PC-3 (cell line): ENCODE results near the gene SCART1. TPM values are rescaled to one million over a fixed set of nuclear protein-coding genes. Genes with fewer than 3 reads are reported as not detected.

Experiments
- ATAC-seq: fragments of 200-7000 bp; cut with Tn5 transposase; 2 replicates; pipeline ENCODE4 v1.9.1; 2020; ENCODE audit warnings: mild to moderate bottlenecking, moderate library complexity
- BruUV-seq: library from RNA; stranded (reverse); fragments of 400-500 nt; replicated peaks from 2 replicates; lab custom pipeline; 2021; lab: Mats Ljungman, UMichigan
- CTCF ChIA-PET: fragments of 300-600 bp; sonication (Branson Sonifier 250); formaldehyde crosslinking; loops from one replicate; lab custom pipeline; 2022; ENCODE audit warnings: antibody characterized with exemption; lab: Charles Lee
- POLR2A ChIA-PET: fragments of 300-600 bp; sonication (Branson Sonifier 250); formaldehyde crosslinking; loops from one replicate; lab custom pipeline; 2022; ENCODE audit warnings: antibody characterized with exemption; ENCODE audit not compliant: unreplicated experiment; lab: Charles Lee
- DNase-seq: peaks from one replicate; pipeline ENCODE4 v3.0.0-alpha.2; 2015
- H2AFZ ChIP-seq: fragments of 300-600 bp; sonication (generic); 2 replicates; pipeline ENCODE4 v1.6.0; 2016; ENCODE audit warnings: antibody characterized with exemption, low read length
- H3F3A ChIP-seq: fragments of 300-600 bp; sonication (generic); one replicate; pipeline ENCODE4 v1.6.0; 2017; ENCODE audit warnings: antibody characterized with exemption, low read length, control low read depth, mild to moderate bottlenecking; ENCODE audit not compliant: unreplicated experiment
- H3K27ac ChIP-seq: fragments of 300-600 bp; sonication (generic); 2 replicates; pipeline ENCODE4 v1.5.1; 2016; ENCODE audit warnings: mild to moderate bottlenecking, low read length
- H3K27me3 ChIP-seq: fragments of 300-600 bp; sonication (generic); 2 replicates; pipeline ENCODE4 v1.6.1; 2016; ENCODE audit warnings: low read length, mixed read lengths
- H3K36me3 ChIP-seq: fragments of 300-600 bp; sonication (generic); 2 replicates; pipeline ENCODE4 v1.6.1; 2016; ENCODE audit warnings: low read depth, mixed run types, low read length, mixed read lengths
- H3K4me1 ChIP-seq: fragments of 300-600 bp; sonication (generic); 2 replicates; pipeline ENCODE4 v1.5.1; 2016; ENCODE audit warnings: low read length; ENCODE audit not compliant: insufficient read depth
- H3K4me2 ChIP-seq: fragments of 300-600 bp; sonication (generic); 2 replicates; pipeline ENCODE4 v1.6.0; 2016; ENCODE audit warnings: low read length
- H3K4me3 ChIP-seq: fragments of 300-600 bp; sonication (generic); 2 replicates; pipeline ENCODE4 v1.5.1; 2016; ENCODE audit warnings: mild to moderate bottlenecking, low read length, mixed read lengths
- H3K79me2 ChIP-seq: fragments of 300-600 bp; sonication (generic); 2 replicates; pipeline ENCODE4 v1.6.1; 2017; ENCODE audit warnings: low read length, mixed read lengths
- H3K9ac ChIP-seq: fragments of 300-600 bp; sonication (generic); 2 replicates; pipeline ENCODE4 v1.6.0; 2016; ENCODE audit warnings: mild to moderate bottlenecking, low read length
- H3K9me2 ChIP-seq: fragments of 300-600 bp; sonication (generic); replicated peaks from 2 replicates; pipeline ENCODE4 v1.6.1; 2016; ENCODE audit warnings: mixed run types, low read length, mixed read lengths
- H3K9me3 ChIP-seq: fragments of 300-600 bp; sonication (generic); 2 replicates; pipeline ENCODE4 v1.6.1; 2016; ENCODE audit warnings: low read length, mixed read lengths
- H4K20me1 ChIP-seq: fragments of 300-600 bp; sonication (generic); 2 replicates; pipeline ENCODE4 v1.6.1; 2016; ENCODE audit warnings: low read length, mixed read lengths
- CTCF ChIP-seq: fragments of 300-600 bp; sonication (generic); conservative IDR thresholded peaks from 2 replicates; pipeline ENCODE4 v1.5.1; 2017; ENCODE audit warnings: antibody characterized with exemption, low read depth, mild to moderate bottlenecking, low read length
- EZH2 ChIP-seq: fragments of 300-600 bp; sonication (generic); IDR thresholded peaks from one replicate; pipeline ENCODE4 v1.6.1; 2017; ENCODE audit warnings: antibody characterized with exemption, mild to moderate bottlenecking, low read length; ENCODE audit not compliant: unreplicated experiment
- EZH2phosphoT487 ChIP-seq: fragments of 300-600 bp; sonication (generic); IDR thresholded peaks from 2 replicates; pipeline ENCODE4 v1.6.1; 2018; ENCODE audit warnings: mild to moderate bottlenecking, antibody characterized with exemption, low read length, borderline replicate concordance
- intact Hi-C: fragments of 100-400 bp; cut with micrococcal nuclease; formaldehyde crosslinking; loops from 2 replicates; pipeline ENCODE4 v1.9.0; 2023
- total RNA-seq: library from RNA; depleted of rRNA; stranded (reverse); fragments of >200 nt; gene quantifications from 2 replicates; pipeline ENCODE4 v1.2.3, GENCODE V29; 2014

Gene SCART1
- total RNA-seq, 1 experiment from 2014 or later, result 2.4 TPM

DNA sequence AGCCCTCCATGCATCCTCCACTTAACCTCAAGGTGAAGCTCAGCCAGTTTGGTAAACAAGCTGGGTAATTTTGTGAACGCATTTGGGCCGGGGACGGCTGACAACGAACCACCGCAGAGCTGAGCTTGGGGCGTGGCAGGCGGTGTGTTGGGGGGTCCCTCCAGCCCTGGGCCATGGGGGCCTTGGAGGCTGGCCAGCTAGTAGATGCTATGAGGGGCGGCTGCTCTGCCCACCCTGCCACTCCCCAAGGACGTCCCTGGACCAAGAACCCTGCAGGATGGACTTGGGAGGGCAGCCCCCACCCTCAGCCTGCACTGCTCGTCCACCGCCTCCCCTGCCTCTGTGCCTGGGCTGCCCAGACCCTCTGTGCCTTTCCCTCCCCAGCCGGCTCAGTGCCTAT is 12.0 kb upstream of the SCART1 start:
- intact Hi-C loops, result no loop called here
- no peak for TF ChIP-seq CTCF
- no peak for TF ChIP-seq EZH2phosphoT487
- no peak for TF ChIP-seq EZH2
- Histone ChIP-seq H2AFZ (no peak overlapping the region), H3K4me3 (no peak overlapping the region), H3F3A (no peaks in the 10 kb centered on the region), H3K4me1 (no peaks in the 10 kb centered on the region), H3K36me3 (no peaks in the 10 kb centered on the region), H3K9ac (no peak overlapping the region), H4K20me1 (no peaks in the 10 kb centered on the region), H3K4me2 (no peak overlapping the region), H3K9me3 (no peaks in the 10 kb centered on the region), H3K27me3 (no peaks in the 10 kb centered on the region), H3K79me2 (no peaks in the 10 kb centered on the region), H3K9me2 (no peaks in the 10 kb centered on the region), H3K27ac (no peak overlapping the region)
- no peak for ATAC-seq
- BruUV-seq, result no TSS peak
- CTCF ChIA-PET, result no interaction called here
- no peak for DNase-seq
- POLR2A ChIA-PET, result no interaction called here

GRCh38 chr10:133442191-133442966 is 11.4 kb upstream of the SCART1 start:
- ChIA-PET POLR2A (no interaction called here), CTCF (no interaction called here)
- H3F3A ChIP-seq, result no peaks in the 10 kb centered on the region
- no peak overlapping the region for H3K27ac ChIP-seq
- H3K9me3 ChIP-seq, result 0 out of 2 replicates have a peak, but pooled peaks cover 3% of the 10 kb centered on the region
- no peak overlapping the region for H3K4me3 ChIP-seq
- H3K9me2 ChIP-seq, result no peaks in the 10 kb centered on the region
- H2AFZ ChIP-seq, result no peak overlapping the region
- intact Hi-C loops, result no loop called here
- H3K27me3 ChIP-seq, result no peaks in the 10 kb centered on the region
- H3K79me2 ChIP-seq, result no peaks in the 10 kb centered on the region
- no peaks in the 10 kb centered on the region for H3K4me1 ChIP-seq
- no TSS peak for BruUV-seq
- TF ChIP-seq EZH2phosphoT487 (no peak), CTCF (no peak), EZH2 (no peak)
- H4K20me1 ChIP-seq, result no peaks in the 10 kb centered on the region
- no peak for DNase-seq
- peak; percentile 37; the same call in 1 of the 2 replicates for ATAC-seq
- no peak overlapping the region for H3K4me2 ChIP-seq
- no peak overlapping the region for H3K9ac ChIP-seq
- H3K36me3 ChIP-seq, result no peaks in the 10 kb centered on the region; the same call in 1 of the 2 replicates
